HCT116 (cell line): ENCODE measurements around the gene GDAP2. TPM values are rescaled to one million over a fixed set of nuclear protein-coding genes. Genes with fewer than 3 reads are reported as not detected.

Experiments used
- ATAC-seq: fragments of 200-7000 bp; cut with Tn5 transposase; 2 replicates; pipeline ENCODE4 v1.9.1; 2020; ENCODE audit warnings: mild to moderate bottlenecking, moderate library complexity
- BruUV-seq: library from RNA; stranded (reverse); fragments of 400-500 nt; replicated peaks from 2 replicates; lab custom pipeline; 2021; lab: Mats Ljungman, UMichigan
- CTCF ChIA-PET: fragments of 300-600 bp; sonication (Branson Sonifier 250); formaldehyde crosslinking; loops from one replicate; lab custom pipeline; 2021; ENCODE audit warnings: antibody characterized with exemption; lab: Charles Lee
- POLR2A ChIA-PET: fragments of 300-600, 350-600 bp; sonication (Branson Sonifier 250); formaldehyde crosslinking; loops from one replicate; lab custom pipeline; 2021; ENCODE audit warnings: antibody characterized with exemption; lab: Charles Lee
- RAD21 ChIA-PET, 2 experiments: fragments of 300-600 bp; sonication (Branson Sonifier 250); formaldehyde crosslinking; loops; one replicate each; lab custom pipeline; 2023; ENCODE audit warnings: low total read pairs in 2 of 2; ENCODE audit not compliant: uncharacterized antibody in 2 of 2, unreplicated experiment in 2 of 2, low non-redundant PET in 1 of 2; lab: Charles Lee
- DNase-seq: peaks from one replicate; pipeline ENCODE4 v3.0.0-alpha.2; 2010; ENCODE audit warnings: low read depth, low spot score
- H2AFZ ChIP-seq: fragments of 200-600 bp; shearing (Covaris generic), sonication (generic); 2 replicates; pipeline ENCODE4 v1.6.1; 2017; ENCODE audit warnings: low read depth, mixed run types, mixed read lengths, antibody characterized with exemption, low read length; ENCODE audit not compliant: poor library complexity, severe bottlenecking
- H3K27ac ChIP-seq: 2 replicates; pipeline ENCODE4 v1.5.1; 2012; ENCODE audit warnings: low read depth, low read length
- H3K27me3 ChIP-seq: fragments of 200-600 bp; sonication (generic); 2 replicates; pipeline ENCODE4 v1.6.1; 2016; ENCODE audit warnings: mixed run types, low read length, mixed read lengths; ENCODE audit not compliant: insufficient read depth
- H3K36me3 ChIP-seq, 2 experiments: fragments of 200-500 bp in 1 of 2; fragments of 200-600 bp in 1 of 2; sonication (Bioruptor generic) in 1 of 2; sonication (generic) in 1 of 2; 2 replicates each; pipeline versions ENCODE4 v1.5.1 to v1.6.1; 2014 to 2016; ENCODE audit warnings: low read length in 2 of 2, inconsistent platforms in 1 of 2, mixed read lengths in 1 of 2, mixed run types in 1 of 2; ENCODE audit not compliant: insufficient read depth in 2 of 2, control insufficient read depth in 1 of 2
- H3K4me1 ChIP-seq, 2 experiments: fragments of 200-600 bp in 1 of 2; sonication (generic) in 1 of 2; 2 replicates each; pipeline versions ENCODE4 v1.5.1 to v1.6.1; 2012 to 2017; ENCODE audit warnings: low read length in 2 of 2, inconsistent platforms in 1 of 2, mild to moderate bottlenecking in 1 of 2, mixed read lengths in 1 of 2, mixed run types in 1 of 2, moderate library complexity in 1 of 2; ENCODE audit not compliant: insufficient read depth in 2 of 2, control insufficient read depth in 1 of 2
- H3K4me2 ChIP-seq: fragments of 200-600 bp; sonication (generic); 2 replicates; pipeline ENCODE4 v1.6.1; 2017; ENCODE audit warnings: mixed run types, low read length, mixed read lengths
- H3K4me3 ChIP-seq, 2 experiments: fragments of 200-600 bp in 1 of 2; sonication (generic) in 1 of 2; replicated peaks in 1 of 2; 2 replicates each; pipeline ENCODE4 v1.5.1; 2011 to 2016; ENCODE audit warnings: low read length in 2 of 2, control low read depth in 1 of 2, low read depth in 1 of 2, mild to moderate bottlenecking in 1 of 2, mixed read lengths in 1 of 2, mixed run types in 1 of 2
- H3K79me2 ChIP-seq: fragments of 200-600 bp; sonication (generic); 2 replicates; pipeline ENCODE4 v1.6.1; 2017; ENCODE audit warnings: mild to moderate bottlenecking, mixed run types, low read length, moderate library complexity, mixed read lengths; ENCODE audit not compliant: insufficient read depth
- H3K9ac ChIP-seq: fragments of 200-600 bp; sonication (generic); 2 replicates; pipeline ENCODE4 v1.6.1; 2016; ENCODE audit warnings: low read length, mixed read lengths
- H3K9me2 ChIP-seq: fragments of 200-600 bp; sonication (generic), shearing (Covaris generic); 2 replicates; pipeline ENCODE4 v1.6.1; 2017; ENCODE audit warnings: mixed run types, mild to moderate bottlenecking, moderate library complexity; ENCODE audit not compliant: insufficient read depth
- H3K9me3 ChIP-seq, 2 experiments: fragments of 200-500 bp in 1 of 2; fragments of 200-600 bp in 1 of 2; sonication (Bioruptor generic) in 1 of 2; sonication (generic) in 1 of 2; 2 replicates each; pipeline ENCODE4 v1.6.1; 2014 to 2017; ENCODE audit warnings: low read length in 2 of 2, mixed read lengths in 2 of 2, inconsistent platforms in 1 of 2, low read depth in 1 of 2, mild to moderate bottlenecking in 1 of 2, mixed run types in 1 of 2, moderate library complexity in 1 of 2; ENCODE audit not compliant: control insufficient read depth in 1 of 2, insufficient read depth in 1 of 2
- H4K20me1 ChIP-seq: fragments of 200-600 bp; sonication (generic), shearing (Covaris generic); 2 replicates; pipeline ENCODE4 v1.6.1; 2017; ENCODE audit warnings: mixed run types, mild to moderate bottlenecking, moderate library complexity; ENCODE audit not compliant: insufficient read depth
- CBX3 ChIP-seq: IDR thresholded peaks from 2 replicates; pipeline ENCODE4 v1.6.1; 2012; ENCODE audit warnings: low read depth
- CEBPB ChIP-seq: IDR thresholded peaks from 2 replicates; pipeline ENCODE4 v1.6.1; 2012; ENCODE audit warnings: low read depth
- CTCF ChIP-seq, 3 experiments: fragments of 200-600 bp in 1 of 3; sonication (generic) in 1 of 3; IDR thresholded peaks in 2 of 3; conservative IDR thresholded peaks in 1 of 3; 2 replicates each; pipeline ENCODE4 v1.5.1; 2012 to 2017; ENCODE audit warnings: low read depth in 2 of 3, low read length in 2 of 3, antibody characterized with exemption in 1 of 3, borderline replicate concordance in 1 of 3, control low read depth in 1 of 3, mild to moderate bottlenecking in 1 of 3, mixed read lengths in 1 of 3, mixed run types in 1 of 3, moderate library complexity in 1 of 3; ENCODE audit not compliant: insufficient read depth in 1 of 3
- EGR1 ChIP-seq: IDR thresholded peaks from 2 replicates; pipeline ENCODE4 v1.6.1; 2012; ENCODE audit warnings: low read depth
- ELF1 ChIP-seq: IDR thresholded peaks from 2 replicates; pipeline ENCODE4 v1.6.1; 2012; ENCODE audit warnings: low read depth, borderline replicate concordance
- EZH2 ChIP-seq: fragments of 200-600 bp; sonication (generic); IDR thresholded peaks from 2 replicates; pipeline ENCODE4 v1.6.1; 2017; ENCODE audit warnings: antibody characterized with exemption, mixed run types
- EZH2phosphoT487 ChIP-seq: fragments of 200-600 bp; IDR thresholded peaks from 2 replicates; pipeline ENCODE4 v1.6.1; 2018; ENCODE audit warnings: antibody characterized with exemption, borderline replicate concordance
- JUND ChIP-seq: IDR thresholded peaks from 2 replicates; pipeline ENCODE4 v1.6.1; 2012
- POLR2A ChIP-seq: IDR thresholded peaks from 2 replicates; pipeline ENCODE4 v1.7.0; 2011; ENCODE audit warnings: borderline replicate concordance; ENCODE audit not compliant: insufficient read depth, insufficient read length; ENCODE audit errors: extremely low read depth
- POLR2AphosphoS5 ChIP-seq: IDR thresholded peaks from 2 replicates; pipeline ENCODE4 v1.6.1; 2011; ENCODE audit warnings: mild to moderate bottlenecking, low read depth, low read length, moderate library complexity
- REST ChIP-seq: IDR thresholded peaks from 2 replicates; pipeline ENCODE4 v1.6.1; 2012; ENCODE audit warnings: low read depth
- SIN3A ChIP-seq: IDR thresholded peaks from 2 replicates; pipeline ENCODE4 v1.6.1; 2012; ENCODE audit warnings: low read depth
- SP1 ChIP-seq: IDR thresholded peaks from 2 replicates; pipeline ENCODE4 v1.6.1; 2012; ENCODE audit warnings: low read depth
- SRF ChIP-seq: IDR thresholded peaks from 2 replicates; pipeline ENCODE4 v1.6.1; 2012; ENCODE audit warnings: low read depth
- TCF7L2 ChIP-seq: IDR thresholded peaks from 2 replicates; pipeline ENCODE4 v1.7.0; 2011; ENCODE audit warnings: borderline replicate concordance, inconsistent platforms; ENCODE audit not compliant: insufficient read depth, insufficient read length; ENCODE audit errors: extremely low read depth
- YY1 ChIP-seq: IDR thresholded peaks from 2 replicates; pipeline ENCODE4 v1.6.1; 2011; ENCODE audit warnings: low read length, low read depth, moderate library complexity, mild to moderate bottlenecking; ENCODE audit not compliant: insufficient replicate concordance; ENCODE audit errors: extremely low read depth
- ZFX ChIP-seq: fragments of 450-650 bp; IDR thresholded peaks from 2 replicates; pipeline ENCODE4 v1.6.1; 2017
- ZNF274 ChIP-seq: fragments of 200-500 bp; sonication (Bioruptor generic); IDR thresholded peaks from 2 replicates; pipeline ENCODE4 v1.6.1; 2014; ENCODE audit warnings: mild to moderate bottlenecking, low read depth, low read length, inconsistent platforms
- intact Hi-C: fragments of 100-400 bp; cut with micrococcal nuclease; formaldehyde crosslinking; loops from 2 replicates; pipeline ENCODE4 v1.10.0; 2022
- total RNA-seq: library from RNA; stranded (reverse); gene quantifications from one replicate; pipeline ENCODE4 v1.2.1, GENCODE V29; 2021; ENCODE audit not compliant: unreplicated experiment
- TF ChIP-seq, protein P1 (sequence below): IDR thresholded peaks from 2 replicates; pipeline ENCODE4 v1.6.1; 2012
- TF ChIP-seq, protein P2 (sequence below): IDR thresholded peaks from 2 replicates; pipeline ENCODE4 v1.6.1; 2011; ENCODE audit warnings: mild to moderate bottlenecking, low read length, moderate library complexity; ENCODE audit not compliant: insufficient replicate concordance; ENCODE audit errors: extremely low read depth

Gene GDAP2
- total RNA-seq, 1 experiment from 2014 or later, result 21.4 TPM

GRCh38 chr1:117892512-117892911, 36.9 kb downstream of the GDAP2 start:
- DNase-seq, result no peak

More at GRCh38 chr1:117892512-117892911, 36.9 kb downstream of the GDAP2 start:
- TF ChIP-seq POLR2AphosphoS5, result no peak
- no peak for TF ChIP-seq SP1
- TF ChIP-seq EZH2phosphoT487, result no peak
- no peak for TF ChIP-seq CBX3
- no peak for TF ChIP-seq CEBPB
- TF ChIP-seq EGR1, result no peak
- no peak for TF ChIP-seq JUND
- TF ChIP-seq ZFX, result no peak
- no peak for TF ChIP-seq EZH2
- no peak for TF ChIP-seq SRF
- TF ChIP-seq, protein P1, sequence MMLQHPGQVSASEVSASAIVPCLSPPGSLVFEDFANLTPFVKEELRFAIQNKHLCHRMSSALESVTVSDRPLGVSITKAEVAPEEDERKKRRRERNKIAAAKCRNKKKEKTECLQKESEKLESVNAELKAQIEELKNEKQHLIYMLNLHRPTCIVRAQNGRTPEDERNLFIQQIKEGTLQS, result no peak
- TF ChIP-seq POLR2A, result no peak
- TF ChIP-seq ZNF274, result no peak
- TF ChIP-seq, protein P2, sequence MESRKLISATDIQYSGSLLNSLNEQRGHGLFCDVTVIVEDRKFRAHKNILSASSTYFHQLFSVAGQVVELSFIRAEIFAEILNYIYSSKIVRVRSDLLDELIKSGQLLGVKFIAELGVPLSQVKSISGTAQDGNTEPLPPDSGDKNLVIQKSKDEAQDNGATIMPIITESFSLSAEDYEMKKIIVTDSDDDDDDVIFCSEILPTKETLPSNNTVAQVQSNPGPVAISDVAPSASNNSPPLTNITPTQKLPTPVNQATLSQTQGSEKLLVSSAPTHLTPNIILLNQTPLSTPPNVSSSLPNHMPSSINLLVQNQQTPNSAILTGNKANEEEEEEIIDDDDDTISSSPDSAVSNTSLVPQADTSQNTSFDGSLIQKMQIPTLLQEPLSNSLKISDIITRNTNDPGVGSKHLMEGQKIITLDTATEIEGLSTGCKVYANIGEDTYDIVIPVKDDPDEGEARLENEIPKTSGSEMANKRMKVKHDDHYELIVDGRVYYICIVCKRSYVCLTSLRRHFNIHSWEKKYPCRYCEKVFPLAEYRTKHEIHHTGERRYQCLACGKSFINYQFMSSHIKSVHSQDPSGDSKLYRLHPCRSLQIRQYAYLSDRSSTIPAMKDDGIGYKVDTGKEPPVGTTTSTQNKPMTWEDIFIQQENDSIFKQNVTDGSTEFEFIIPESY, result no peak
- TF ChIP-seq ELF1, result no peak
- no peak for TF ChIP-seq CTCF (IDR thresholded peaks at IDR 0.05 in 2 of 3, conservative IDR thresholded peaks at IDR 0.05 in 1 of 3; ENCODE audit: borderline replicate concordance in 1 of 3, insufficient read depth in 1 of 3, low read depth in 2 of 3, low read length in 2 of 3)
- TF ChIP-seq YY1, result no peak
- no peak for TF ChIP-seq REST
- TF ChIP-seq SIN3A, result no peak
- no peak for TF ChIP-seq TCF7L2
- Histone ChIP-seq H4K20me1 (no peaks in the 10 kb centered on the region), H3K9me3 (no peaks in the 10 kb centered on the region), H3K4me1 (no peaks in the 10 kb centered on the region), H3K79me2 (no peaks in the 10 kb centered on the region), H3K4me2 (no peak overlapping the region), H3K27ac (no peak overlapping the region), H3K9ac (no peak overlapping the region), H2AFZ (no peak overlapping the region), H3K4me3 (no peak overlapping the region), H3K9me2 (no peaks in the 10 kb centered on the region), H3K27me3 (no peaks in the 10 kb centered on the region), H3K36me3 (peaks cover 0 to 6% of the 10 kb centered on the region in 2 experiments; a peak in 2 of 4 replicates)
- POLR2A ChIA-PET, result no interaction called here
- CTCF ChIA-PET, result no interaction called here
- no TSS peak for BruUV-seq
- RAD21 ChIA-PET, result no interaction called here
- ATAC-seq, result no peak
- intact Hi-C loops, result loop anchor here (5.0 to 10.0 kb wide), 2 partner anchors 355 to 828 kb away; partner anchors contain the start of gene TTF2
